ENCODE measurements around the gene RUFY2.

DNA sequence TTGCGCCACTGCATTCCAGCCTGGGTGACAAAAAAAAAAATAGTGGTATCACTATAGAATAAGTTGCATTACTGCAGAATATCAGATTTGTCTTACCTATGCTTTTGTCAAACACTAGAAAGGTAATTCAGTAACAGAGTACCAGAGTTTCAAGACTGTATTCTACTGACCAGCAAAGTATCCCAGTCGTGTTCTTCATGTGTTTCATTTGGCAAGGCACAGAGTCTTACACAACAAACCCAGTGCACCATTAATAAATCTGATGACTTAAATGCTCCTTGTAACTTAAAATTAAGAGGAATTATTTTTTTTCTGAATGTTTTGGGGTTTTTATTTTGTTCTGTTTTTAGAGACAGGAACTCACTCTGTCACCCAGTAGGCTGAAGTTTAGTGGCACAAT lies 40.0 kb downstream of the RUFY2 start:
- TF ChIP-seq POLR2A (IDR thresholded peaks at IDR 0.05) (no peak), CTCF (IDR thresholded peaks at IDR 0.05) (no peak)

Measured in lower leg skin (tissue), 3 donors.